CD4-positive, alpha-beta T cell (primary cell): ENCODE measurements around the gene TTLL11. TPM values are rescaled to one million over a fixed set of nuclear protein-coding genes. Genes with fewer than 3 reads are reported as not detected.

Source experiments
- ATAC-seq: fragments of 200-7000 bp; cut with Tn5 transposase; one replicate; pipeline ENCODE4 v1.10.0; 2022; ENCODE audit warnings: mild to moderate bottlenecking; ENCODE audit not compliant: poor library complexity
- CTCF ChIA-PET: fragments of 350-600 bp; sonication (Branson Sonifier 250); formaldehyde crosslinking; loops from one replicate; lab custom pipeline; 2021; ENCODE audit warnings: antibody characterized with exemption, inconsistent platforms; lab: Charles Lee
- POLR2A ChIA-PET: fragments of 350-600 bp; sonication (Branson Sonifier 250); formaldehyde crosslinking; loops from one replicate; lab custom pipeline; 2021; ENCODE audit warnings: antibody characterized with exemption, inconsistent platforms; lab: Charles Lee
- DNase-seq, 14 experiments: peaks; one replicate each; pipeline ENCODE4 v3.0.0-alpha.2; 2013 to 2020; ENCODE audit warnings: mixed read lengths in 2 of 14
- H3K27ac ChIP-seq, 2 donors: one replicate each; pipeline versions ENCODE4 v1.5.1 to v1.7.0; 2013; ENCODE audit warnings: low read length in 2 of 2, low read depth in 1 of 2, mild to moderate bottlenecking in 1 of 2
- H3K27me3 ChIP-seq, 2 experiments: 1 replicate in 1 of 2; 2 replicates in 1 of 2; pipeline versions ENCODE4 v1.6.1 to v1.7.0; 2013; ENCODE audit warnings: low read length in 2 of 2, control low read depth in 1 of 2, mild to moderate bottlenecking in 1 of 2, moderate library complexity in 1 of 2; ENCODE audit not compliant: insufficient read depth in 2 of 2, control insufficient read depth in 1 of 2
- H3K36me3 ChIP-seq: one replicate; pipeline ENCODE4 v1.6.1; 2013; ENCODE audit warnings: low read length, control low read depth; ENCODE audit not compliant: insufficient read depth
- H3K4me1 ChIP-seq: one replicate; pipeline ENCODE4 v1.6.1; 2013; ENCODE audit warnings: low read length, control low read depth; ENCODE audit not compliant: insufficient read depth
- H3K4me3 ChIP-seq: one replicate; pipeline ENCODE4 v1.5.1; 2013; ENCODE audit warnings: mild to moderate bottlenecking, low read length, moderate library complexity
- H3K9me3 ChIP-seq, 2 experiments: 1 replicate in 1 of 2; 2 replicates in 1 of 2; pipeline versions ENCODE4 v1.6.1 to v1.7.0; 2013; ENCODE audit warnings: low read length in 2 of 2, mild to moderate bottlenecking in 2 of 2, control low read depth in 1 of 2, moderate library complexity in 1 of 2; ENCODE audit not compliant: control insufficient read depth in 1 of 2, insufficient read depth in 1 of 2
- H3K27ac Mint-ChIP-seq: one replicate; pipeline ENCODE4 v1.8.0; 2020; ENCODE audit warnings: mixed read lengths
- H3K27me3 Mint-ChIP-seq: one replicate; pipeline ENCODE4 v1.8.0; 2021; ENCODE audit warnings: mixed read lengths
- H3K36me3 Mint-ChIP-seq: one replicate; pipeline ENCODE4 v1.8.0; 2021; ENCODE audit warnings: low read depth, mixed read lengths
- H3K4me1 Mint-ChIP-seq: one replicate; pipeline ENCODE4 v1.8.0; 2021; ENCODE audit warnings: low read depth, mixed read lengths
- H3K4me3 Mint-ChIP-seq: one replicate; pipeline ENCODE4 v1.8.0; 2020; ENCODE audit warnings: mild to moderate bottlenecking, mixed read lengths
- H3K9me3 Mint-ChIP-seq: one replicate; pipeline ENCODE4 v1.8.0; 2020; ENCODE audit warnings: mixed read lengths
- CTCF ChIP-seq: fragments of 200-600 bp; IDR thresholded peaks from one replicate; pipeline ENCODE4 v1.8.0; 2022; ENCODE audit warnings: antibody characterized with exemption, mild to moderate bottlenecking
- intact Hi-C, 2 experiments: fragments of 100-400 bp; cut with DNase I in 1 of 2; cut with micrococcal nuclease in 1 of 2; formaldehyde crosslinking; loops; one replicate each; pipeline versions ENCODE4 v1.15.1 to v1.9.0; 2023 to 2025; cut with DNase I, micrococcal nuclease
- total RNA-seq, 174 experiments: library from RNA in 2 of 174; stranded (reverse) in 2 of 174; gene quantifications; one replicate each; pipeline ENCODE4 v1.2.3 and lab custom pipeline; 2021 to 2026

The TTLL11 gene
- total RNA-seq, 2 experiments from 2014 or later: 1.6 to 2.3 TPM

DNA sequence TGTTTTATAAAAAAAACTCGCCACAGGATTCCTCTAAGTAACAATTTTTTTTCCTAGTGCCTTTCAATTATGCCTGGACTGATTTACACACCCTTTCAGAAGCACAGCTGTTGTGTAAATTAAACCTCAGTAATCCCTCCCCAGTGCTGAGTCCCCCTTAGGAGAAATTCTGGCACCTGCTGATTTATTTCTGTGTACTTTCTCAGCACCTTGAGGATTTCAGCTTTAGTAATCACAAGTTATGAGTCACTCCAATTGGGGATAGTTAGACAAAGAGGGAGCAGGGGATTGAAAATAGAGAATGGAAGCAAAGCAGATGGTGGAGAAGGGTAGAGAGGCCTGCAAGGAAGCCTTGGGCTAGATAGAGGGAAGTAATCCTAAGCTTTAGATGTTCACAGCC, 171.7 kb downstream of the TTLL11 start:
- no peaks in the 10 kb centered on the region for H3K36me3 ChIP-seq
- no peaks in the 10 kb centered on the region for H3K27me3 ChIP-seq
- Mint-ChIP-seq H3K27me3 (no peaks in the 10 kb centered on the region), H3K9me3 (no peaks in the 10 kb centered on the region), H3K27ac (no peak overlapping the region), H3K4me3 (no peak overlapping the region), H3K36me3 (no peaks in the 10 kb centered on the region), H3K4me1 (no peaks in the 10 kb centered on the region)
- H3K4me3 ChIP-seq: no peak overlapping the region
- CTCF ChIA-PET: no interaction called here
- POLR2A ChIA-PET: no interaction called here
- no peaks in the 10 kb centered on the region for H3K9me3 ChIP-seq
- intact Hi-C loops: no loop called here
- DNase-seq (no peak), ATAC-seq (no peak)
- TF ChIP-seq CTCF: no peak
- no peak overlapping the region for H3K27ac ChIP-seq
- no peaks in the 10 kb centered on the region for H3K4me1 ChIP-seq

DNA sequence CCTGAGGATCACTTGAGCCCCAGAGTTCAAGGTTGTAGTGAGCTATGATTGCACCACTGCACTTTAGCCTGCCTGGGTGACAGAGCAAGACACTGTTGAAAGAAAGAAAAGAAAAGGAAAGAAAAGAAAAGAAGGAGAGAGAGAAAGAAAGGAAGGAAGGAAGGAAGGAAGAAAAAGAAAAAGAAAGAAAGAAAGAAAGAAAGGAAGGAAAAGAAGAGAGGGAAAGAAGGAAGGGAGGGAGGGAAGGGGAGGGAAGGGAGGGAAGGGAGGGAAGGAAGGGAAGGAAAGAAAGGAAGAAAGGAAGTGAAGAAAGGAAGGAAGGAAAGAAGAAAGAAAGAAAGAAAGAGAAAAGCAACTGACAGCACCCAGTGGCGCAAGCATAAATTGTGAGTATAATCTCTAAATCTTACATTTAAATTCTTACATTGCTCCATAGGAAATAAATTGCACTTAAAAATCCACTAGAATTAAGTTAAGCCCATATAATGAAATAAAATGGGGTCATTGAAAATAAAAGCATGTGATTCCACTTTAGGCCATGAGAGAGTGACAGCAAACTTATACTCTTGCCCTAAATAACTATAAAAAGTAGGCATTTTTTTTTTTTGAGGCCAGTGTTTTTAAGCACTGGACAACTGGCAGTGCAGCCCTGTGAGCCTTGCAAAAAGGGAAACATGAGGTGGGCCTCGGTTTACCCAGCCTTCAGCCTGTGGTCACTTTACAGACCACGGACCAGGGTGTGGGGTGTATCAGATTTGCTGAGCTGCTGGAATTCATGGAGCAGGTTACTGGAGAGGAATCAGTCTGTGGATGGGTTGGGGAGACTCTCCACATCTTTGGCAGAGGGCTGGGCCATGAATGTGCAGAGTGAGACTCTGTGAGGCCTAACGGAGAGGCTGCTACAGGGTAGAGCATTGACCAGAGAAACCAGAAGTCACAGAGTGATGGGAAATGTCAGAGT, 175.5 kb downstream of the TTLL11 start:
- Histone ChIP-seq H3K27ac (no peak overlapping the region), H3K36me3 (no peaks in the 10 kb centered on the region), H3K27me3 (no peaks in the 10 kb centered on the region), H3K9me3 (no peaks in the 10 kb centered on the region), H3K4me1 (no peaks in the 10 kb centered on the region), H3K4me3 (no peak overlapping the region)
- intact Hi-C loops: no loop called here
- Mint-ChIP-seq H3K36me3 (no peaks in the 10 kb centered on the region), H3K4me1 (no peaks in the 10 kb centered on the region), H3K27me3 (no peaks in the 10 kb centered on the region), H3K9me3 (no peaks in the 10 kb centered on the region), H3K4me3 (no peak overlapping the region), H3K27ac (no peak overlapping the region)
- ChIA-PET POLR2A (no interaction called here), CTCF (no interaction called here)
- no peak for TF ChIP-seq CTCF
- ATAC-seq (no peak), DNase-seq (no peak)

- no peak for TF ChIP-seq CTCF
- no peaks in the 10 kb centered on the region for H3K9me3 Mint-ChIP-seq
- H3K27me3 Mint-ChIP-seq: no peaks in the 10 kb centered on the region
- ChIA-PET POLR2A (no interaction called here), CTCF (no interaction called here)
- Histone ChIP-seq H3K36me3 (no peaks in the 10 kb centered on the region), H3K27ac (no peak overlapping the region), H3K4me1 (no peaks in the 10 kb centered on the region), H3K9me3 (no peaks in the 10 kb centered on the region), H3K4me3 (no peak overlapping the region), H3K27me3 (no peaks in the 10 kb centered on the region)
- DNase-seq (no peak), ATAC-seq (no peak)
- H3K36me3 Mint-ChIP-seq: no peaks in the 10 kb centered on the region
- intact Hi-C loops: no loop called here
- H3K27ac Mint-ChIP-seq: no peak overlapping the region
- no peaks in the 10 kb centered on the region for H3K4me1 Mint-ChIP-seq
- no peak overlapping the region for H3K4me3 Mint-ChIP-seq
These were observed 177.8 kb downstream of the TTLL11 start for GRCh38 chr9:121915304-121915625.
